Measurements from ENCODE around the gene SHC3. TPM values are rescaled to one million over a fixed set of nuclear protein-coding genes. Genes with fewer than 3 reads are reported as not detected.
A peak's percentile ranks its signal among the peaks of the same experiment; 100 is the strongest.

SHC3 gene
- total RNA-seq, 1 donor, result 0.36 TPM

GRCh38 chr9:89143266-89143665 lies 35.4 kb downstream of the SHC3 start:
- Histone ChIP-seq H3K4me1 (ENCODE audit: insufficient read depth, low read length) (peaks cover 20% of the 10 kb centered on the region), H4K20me1 (ENCODE audit: insufficient read depth, low read length) (no peaks in the 10 kb centered on the region), H3K79me2 (ENCODE audit: insufficient read depth, low read length) (no peaks in the 10 kb centered on the region), H3K36me3 (ENCODE audit: insufficient read depth, low read length) (no peaks in the 10 kb centered on the region), H3K4me2 (ENCODE audit: insufficient read depth, low read length) (no peak overlapping the region), H2AFZ (ENCODE audit: low read length) (no peak overlapping the region), H3K9me3 (ENCODE audit: low read depth, low read length) (no peaks in the 10 kb centered on the region), H3K27ac (ENCODE audit: low read depth, low read length) (no peak overlapping the region), H3K27me3 (ENCODE audit: insufficient read depth, low read length) (no peaks in the 10 kb centered on the region), H3K4me3 (ENCODE audit: insufficient read depth, low read length) (no peak overlapping the region)
- DNase-seq (ENCODE audit: insufficient read length, low spot score, missing footprints), result no peak
- no peak for TF ChIP-seq CTCF (IDR thresholded peaks at IDR 0.05; ENCODE audit: extremely low read depth, low read depth, low read length)

- no peaks in the 10 kb centered on the region for H3K9me3 ChIP-seq (ENCODE audit: low read depth, low read length)
- no peaks in the 10 kb centered on the region for H3K79me2 ChIP-seq (ENCODE audit: insufficient read depth, low read length)
- H3K4me1 ChIP-seq (ENCODE audit: insufficient read depth, low read length), result peaks cover 35% of the 10 kb centered on the region
- TF ChIP-seq CTCF (IDR thresholded peaks at IDR 0.05; ENCODE audit: extremely low read depth, low read depth, low read length), result no peak
- H4K20me1 ChIP-seq (ENCODE audit: insufficient read depth, low read length), result no peaks in the 10 kb centered on the region
- no peak overlapping the region for H2AFZ ChIP-seq (ENCODE audit: low read length)
- no peaks in the 10 kb centered on the region for H3K36me3 ChIP-seq (ENCODE audit: insufficient read depth, low read length)
- H3K4me2 ChIP-seq (ENCODE audit: insufficient read depth, low read length), result no peak overlapping the region
- no peak overlapping the region for H3K4me3 ChIP-seq (ENCODE audit: insufficient read depth, low read length)
- no peaks in the 10 kb centered on the region for H3K27me3 ChIP-seq (ENCODE audit: insufficient read depth, low read length)
- peak overlapping the region; percentile 96 for H3K27ac ChIP-seq (ENCODE audit: low read depth, low read length)
- no peak for DNase-seq (ENCODE audit: insufficient read length, low spot score, missing footprints)
Measured at GRCh38 chr9:89139455-89139854, 39.2 kb downstream of the SHC3 start.

GRCh38 chr9:89138463-89139390 lies 39.9 kb downstream of the SHC3 start:
- H3K27ac ChIP-seq (ENCODE audit: low read depth, low read length), result peak overlapping the region; percentile 96

More at GRCh38 chr9:89138463-89139390, 39.9 kb downstream of the SHC3 start:
- no peak for DNase-seq (ENCODE audit: insufficient read length, low spot score, missing footprints)
- Histone ChIP-seq H4K20me1 (ENCODE audit: insufficient read depth, low read length) (no peaks in the 10 kb centered on the region), H3K9me3 (ENCODE audit: low read depth, low read length) (no peaks in the 10 kb centered on the region), H3K4me2 (ENCODE audit: insufficient read depth, low read length) (peak overlapping the region; percentile 67), H3K4me1 (ENCODE audit: insufficient read depth, low read length) (peaks cover 35% of the 10 kb centered on the region), H3K36me3 (ENCODE audit: insufficient read depth, low read length) (no peaks in the 10 kb centered on the region), H3K27me3 (ENCODE audit: insufficient read depth, low read length) (no peaks in the 10 kb centered on the region), H2AFZ (ENCODE audit: low read length) (no peak overlapping the region), H3K4me3 (ENCODE audit: insufficient read depth, low read length) (no peak overlapping the region), H3K79me2 (ENCODE audit: insufficient read depth, low read length) (no peaks in the 10 kb centered on the region)
- TF ChIP-seq CTCF (IDR thresholded peaks at IDR 0.05; ENCODE audit: extremely low read depth, low read depth, low read length), result no peak

All from osteoblast (primary cell).